ENCODE measurements around the gene LMF1. TPM values are rescaled to one million over a fixed set of nuclear protein-coding genes. Genes with fewer than 3 reads are reported as not detected.

LMF1 gene
- total and polyA plus RNA-seq, 2 of the 4 experiments (the other 2 are of a cell fraction) = 7.7 to 13.1 TPM

DNA sequence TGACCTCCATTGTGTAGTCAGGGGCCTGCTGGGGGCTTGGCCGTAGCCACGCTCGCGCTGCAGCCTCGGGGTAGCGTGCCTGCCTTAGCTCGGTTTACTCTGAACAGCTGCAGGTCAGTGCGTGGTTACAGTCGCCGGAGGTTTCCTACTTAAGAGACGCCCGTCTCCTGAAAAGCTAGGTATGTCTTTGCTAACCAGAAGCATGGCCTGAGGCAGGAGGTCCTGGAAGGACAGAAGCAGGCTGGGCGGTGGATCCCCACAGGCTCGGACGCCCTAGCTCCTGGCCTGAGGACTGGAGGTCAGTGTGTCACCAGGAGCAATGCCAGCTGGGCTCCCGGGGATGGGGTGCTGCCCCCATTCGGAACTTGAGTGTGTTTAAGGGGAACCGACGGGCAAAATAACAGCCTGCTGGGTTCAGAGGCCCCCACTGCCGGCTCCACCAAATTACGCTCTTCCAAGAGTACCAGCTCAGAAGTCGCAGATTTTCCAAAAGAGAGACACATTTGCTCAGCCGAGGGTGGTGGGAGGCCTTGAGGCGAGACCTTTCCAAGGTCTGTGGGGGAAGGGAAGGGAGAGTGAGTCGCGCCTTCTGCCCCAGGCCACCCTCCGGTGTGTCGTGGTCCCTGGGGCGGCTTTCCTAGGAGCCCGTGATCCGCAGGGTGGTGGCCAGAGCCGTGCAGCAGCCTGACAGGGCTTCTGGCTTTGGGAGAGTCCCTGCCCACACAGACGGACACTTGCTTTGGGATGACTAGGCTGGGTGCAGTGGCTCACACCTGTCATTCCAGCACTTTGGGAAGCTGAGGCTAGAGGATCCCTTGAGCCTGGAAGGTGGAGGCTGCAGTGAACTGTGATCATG, 166.4 kb downstream of the LMF1 start (continued):
- TF ChIP-seq CHD1 (IDR thresholded peaks at IDR 0.05; ENCODE audit: low read depth, low read length) = no peak

DNA sequence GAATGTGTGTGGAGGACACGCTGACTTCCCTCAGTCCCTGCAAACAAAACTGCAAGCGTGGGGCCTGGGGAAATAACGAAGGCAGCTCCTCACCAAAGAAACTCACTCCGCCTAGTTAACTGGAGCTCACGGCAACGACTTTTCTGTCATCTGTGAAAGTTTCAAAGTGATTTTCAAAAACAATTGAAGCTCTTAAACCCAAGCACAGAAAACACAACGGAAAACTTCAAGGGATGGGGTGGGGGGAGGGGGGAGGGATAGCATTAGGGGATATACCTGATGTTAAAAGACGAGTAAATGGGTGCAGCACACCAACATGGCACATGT, 167.1 kb downstream of the LMF1 start:
- H3K14ac ChIP-seq (replicated peaks; ENCODE audit: low read depth, low read length) = no peak overlapping the region
- peaks cover 4 to 10% of the 10 kb centered on the region in 2 experiments; a peak in 3 of 4 replicates for H3K79me1 ChIP-seq (ENCODE audit: low read depth in 1 of 2, low read length in 2 of 2)
- TF ChIP-seq MXI1 (IDR thresholded peaks at IDR 0.05; ENCODE audit: borderline replicate concordance, low read depth, low read length) (no peak), RCOR1 (IDR thresholded peaks at IDR 0.05; ENCODE audit: insufficient replicate concordance, low read length) (no peak), POLR2A (IDR thresholded peaks at IDR 0.05; ENCODE audit: low read depth, low read length) (no peak), MAZ (IDR thresholded peaks at IDR 0.05; ENCODE audit: borderline replicate concordance, low read depth, low read length) (no peak), BHLHE40 (IDR thresholded peaks at IDR 0.05; ENCODE audit: low read depth, low read length) (no peak), MAFK (IDR thresholded peaks at IDR 0.05; ENCODE audit: low read depth, low read length) (no peak), SMC3 (IDR thresholded peaks at IDR 0.05; ENCODE audit: low read depth, low read length) (no peak), FOS (IDR thresholded peaks at IDR 0.05; ENCODE audit: low read depth, low read length) (no peak), CEBPB (IDR thresholded peaks at IDR 0.05; ENCODE audit: low read depth, low read length) (no peak)
- TF ChIP-seq, protein P1, sequence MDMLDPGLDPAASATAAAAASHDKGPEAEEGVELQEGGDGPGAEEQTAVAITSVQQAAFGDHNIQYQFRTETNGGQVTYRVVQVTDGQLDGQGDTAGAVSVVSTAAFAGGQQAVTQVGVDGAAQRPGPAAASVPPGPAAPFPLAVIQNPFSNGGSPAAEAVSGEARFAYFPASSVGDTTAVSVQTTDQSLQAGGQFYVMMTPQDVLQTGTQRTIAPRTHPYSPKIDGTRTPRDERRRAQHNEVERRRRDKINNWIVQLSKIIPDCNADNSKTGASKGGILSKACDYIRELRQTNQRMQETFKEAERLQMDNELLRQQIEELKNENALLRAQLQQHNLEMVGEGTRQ (IDR thresholded peaks at IDR 0.05; ENCODE audit: low read depth, low read length) = no peak
- intact Hi-C loops (cut with micrococcal nuclease) = no loop called here
- WGBS, 2 experiments (ENCODE audit: extremely low coverage in 2 of 2, insufficient read length in 1 of 2) = no CpG with 5 or more reads among the region's 8 CpGs
- POLR2A ChIA-PET (ENCODE audit: unreplicated experiment) = no interaction called here
- in situ Hi-C loops (cut with MboI; ENCODE audit: low sequenced_read_pairs) = loop anchor here (25.0 kb wide), 1 partner anchor 409 kb away; no protein-coding TSS in a partner anchor
- no peak overlapping the region for H3K56ac ChIP-seq (ENCODE audit: extremely low read depth, insufficient read depth, low read length)
- H3K9me3 ChIP-seq (ENCODE audit: control insufficient read depth, insufficient read depth, low read length) = no peaks in the 10 kb centered on the region
- no peak for ATAC-seq (ENCODE audit: low read depth)
- no peak overlapping the region for H4K91ac ChIP-seq (ENCODE audit: insufficient read depth, low read depth, low read length)
- no peaks in the 10 kb centered on the region for H4K20me1 ChIP-seq (ENCODE audit: insufficient read depth, low read length)
- no peak overlapping the region for H2AK5ac ChIP-seq (ENCODE audit: low read depth, low read length)
- peaks cover 3% of the 10 kb centered on the region; the same call in 1 of the 2 replicates for H3K4me1 ChIP-seq (ENCODE audit: control insufficient read depth, insufficient read depth, low read length)
- H2BK15ac ChIP-seq (ENCODE audit: low read depth, low read length) = no peak overlapping the region
- H2BK120ac ChIP-seq (ENCODE audit: low read depth, low read length) = no peak overlapping the region
- 0 out of 2 replicates have a peak, but pooled peaks cover 3% of the 10 kb centered on the region for H3K9me1 ChIP-seq (ENCODE audit: insufficient read depth, low read length)
- H3K18ac ChIP-seq (ENCODE audit: low read depth, low read length) = no peak overlapping the region
- BruUV-seq (replicated peaks) = no TSS peak
- no peak overlapping the region for H3K9ac ChIP-seq (ENCODE audit: low read depth, low read length)
- H3K4me3 ChIP-seq (ENCODE audit: insufficient read depth, low read depth, low read length) = no peak overlapping the region
- no peak overlapping the region for H3K4me2 ChIP-seq (ENCODE audit: low read depth, low read length)
- CTCF ChIA-PET = no interaction called here
- no peak overlapping the region for H2AFZ ChIP-seq (replicated peaks; ENCODE audit: low read length, poor library complexity)
- H3K27ac ChIP-seq (ENCODE audit: insufficient read depth, low read length) = no peak overlapping the region
- no peak overlapping the region for H2AK9ac ChIP-seq (replicated peaks; ENCODE audit: low read depth, low read length, poor library complexity)
- H3K4ac ChIP-seq (ENCODE audit: low read depth, low read length) = no peak overlapping the region
- H4K8ac ChIP-seq (ENCODE audit: low read depth in 2 of 2, low read length in 2 of 2) = no peak overlapping the region
- H4K5ac ChIP-seq (ENCODE audit: low read depth, low read length) = no peak overlapping the region
- H3K36me3 ChIP-seq (ENCODE audit: control insufficient read depth, insufficient read depth, low read length) = no peaks in the 10 kb centered on the region
- no peak overlapping the region for H2BK5ac ChIP-seq (ENCODE audit: low read depth, low read length, poor library complexity, severe bottlenecking)
- DNase-seq = no peak
- peaks cover 20% of the 10 kb centered on the region for H3K27me3 ChIP-seq (ENCODE audit: control insufficient read depth, insufficient read depth, low read length)
- H2BK20ac ChIP-seq (ENCODE audit: low read depth, low read length) = no peak overlapping the region
- no peak overlapping the region for H3K23ac ChIP-seq (ENCODE audit: low read depth, low read length)
- dilution Hi-C loops (cut with HindIII; ENCODE audit: low sequenced_read_pairs, unreplicated experiment) = no loop called here
